Mesenchymal stem cell (in vitro differentiated cells and primary cell): ENCODE measurements around the gene CIAPIN1.
A peak's percentile ranks its signal among the peaks of the same experiment; 100 is the strongest.

ENCODE experiments used
- DNase-seq: peaks from one replicate; pipeline ENCODE4 v3.0.0-alpha.2; 2013
- H2AFZ ChIP-seq: one replicate; pipeline ENCODE4 v1.6.1; 2013; ENCODE audit warnings: low read depth, mild to moderate bottlenecking, control low read depth, inconsistent platforms, low read length, moderate library complexity
- H2AK5ac ChIP-seq: 2 replicates; pipeline ENCODE4 v1.6.1; 2013; ENCODE audit warnings: low read length, moderate library complexity, mild to moderate bottlenecking, inconsistent platforms; ENCODE audit not compliant: severe bottlenecking
- H2BK120ac ChIP-seq: one replicate; pipeline ENCODE4 v1.6.1; 2013; ENCODE audit warnings: low read depth, mild to moderate bottlenecking, inconsistent platforms, low read length, moderate library complexity
- H2BK12ac ChIP-seq, 2 experiments: one replicate each; pipeline ENCODE4 v1.6.1; 2013; ENCODE audit warnings: inconsistent platforms in 2 of 2, low read length in 2 of 2, mild to moderate bottlenecking in 2 of 2, moderate library complexity in 2 of 2, control low read depth in 1 of 2
- H2BK15ac ChIP-seq: one replicate; pipeline ENCODE4 v1.6.1; 2013; ENCODE audit warnings: mild to moderate bottlenecking, low read depth, inconsistent platforms; ENCODE audit not compliant: poor library complexity, severe bottlenecking
- H2BK5ac ChIP-seq: 2 replicates; pipeline ENCODE4 v1.6.1; 2013; ENCODE audit warnings: low read depth, mild to moderate bottlenecking, low read length, control low read depth, inconsistent platforms; ENCODE audit not compliant: poor library complexity, severe bottlenecking
- H3K14ac ChIP-seq, 2 experiments: one replicate each; pipeline ENCODE4 v1.6.1; 2013; ENCODE audit warnings: inconsistent platforms in 2 of 2, low read length in 2 of 2, control low read depth in 1 of 2, mild to moderate bottlenecking in 1 of 2, moderate library complexity in 1 of 2
- H3K18ac ChIP-seq, 2 experiments: one replicate each; pipeline ENCODE4 v1.6.1; 2013; ENCODE audit warnings: inconsistent platforms in 2 of 2, low read length in 2 of 2, control low read depth in 1 of 2, low read depth in 1 of 2, mild to moderate bottlenecking in 1 of 2
- H3K23ac ChIP-seq, 2 experiments: one replicate each; pipeline ENCODE4 v1.6.1; 2013; ENCODE audit warnings: inconsistent platforms in 2 of 2, low read length in 2 of 2, mild to moderate bottlenecking in 2 of 2, moderate library complexity in 2 of 2, control low read depth in 1 of 2
- H3K27ac ChIP-seq: 2 replicates; pipeline ENCODE4 v1.5.1; 2013; ENCODE audit warnings: mild to moderate bottlenecking, moderate library complexity, low read length, control low read depth, inconsistent platforms; ENCODE audit not compliant: poor library complexity, severe bottlenecking
- H3K27me3 ChIP-seq, 2 experiments: 2 replicates each; pipeline versions ENCODE4 v1.6.1 to v1.7.0; 2013; ENCODE audit warnings: low read length in 2 of 2, mild to moderate bottlenecking in 2 of 2, moderate library complexity in 2 of 2, control low read depth in 1 of 2, inconsistent platforms in 1 of 2; ENCODE audit not compliant: control insufficient read depth in 1 of 2, insufficient read depth in 1 of 2
- H3K36me3 ChIP-seq, 2 experiments: 2 replicates each; pipeline versions ENCODE4 v1.6.1 to v1.7.0; 2013; ENCODE audit warnings: low read length in 2 of 2, control low read depth in 1 of 2, inconsistent platforms in 1 of 2, low read depth in 1 of 2, mild to moderate bottlenecking in 1 of 2; ENCODE audit not compliant: insufficient read depth in 2 of 2, control insufficient read depth in 1 of 2
- H3K4ac ChIP-seq, 2 experiments: one replicate each; pipeline ENCODE4 v1.6.1; 2013; ENCODE audit warnings: inconsistent platforms in 2 of 2, low read length in 2 of 2, mild to moderate bottlenecking in 2 of 2, moderate library complexity in 2 of 2, control low read depth in 1 of 2, low read depth in 1 of 2
- H3K4me1 ChIP-seq: 2 replicates; pipeline ENCODE4 v1.6.1; 2013; ENCODE audit warnings: low read depth, low read length, control low read depth; ENCODE audit not compliant: control insufficient read depth, insufficient read depth
- H3K4me2 ChIP-seq: 2 replicates; pipeline ENCODE4 v1.6.1; 2013; ENCODE audit warnings: low read length, mild to moderate bottlenecking, inconsistent platforms; ENCODE audit not compliant: poor library complexity, severe bottlenecking
- H3K4me3 ChIP-seq, 2 experiments: 2 replicates each; pipeline versions ENCODE4 v1.5.1 to v1.7.0; 2013; ENCODE audit warnings: low read length in 2 of 2, mild to moderate bottlenecking in 2 of 2, control low read depth in 1 of 2, low read depth in 1 of 2; ENCODE audit not compliant: insufficient read depth in 1 of 2
- H3K79me1 ChIP-seq: replicated peaks from 2 replicates; pipeline ENCODE4 v1.6.1; 2013; ENCODE audit warnings: mild to moderate bottlenecking, control low read depth, low read length, inconsistent platforms; ENCODE audit not compliant: poor library complexity, severe bottlenecking
- H3K9ac ChIP-seq: 2 replicates; pipeline ENCODE4 v1.7.0; 2013; ENCODE audit warnings: mild to moderate bottlenecking, low read length, moderate library complexity
- H3K9me3 ChIP-seq: 2 replicates; pipeline ENCODE4 v1.7.0; 2013; ENCODE audit warnings: mild to moderate bottlenecking, low read length; ENCODE audit not compliant: control insufficient read depth
- H4K8ac ChIP-seq: one replicate; pipeline ENCODE4 v1.6.1; 2013; ENCODE audit warnings: inconsistent platforms, mild to moderate bottlenecking, low read length, moderate library complexity
- H4K91ac ChIP-seq: one replicate; pipeline ENCODE4 v1.6.1; 2013; ENCODE audit warnings: mild to moderate bottlenecking, low read length, inconsistent platforms
- WGBS: methylation state at CpG from one replicate; pipeline ENCODE4 v1.1.7; 2013; ENCODE audit warnings: mixed read lengths; 5-methylcytosine and 5-hydroxymethylcytosine counted together

The CIAPIN1 gene

GRCh38 chr16:57385083-57385482 lies 62.1 kb downstream of the CIAPIN1 start:
- no peak for DNase-seq
- Histone ChIP-seq H3K9ac (no peak overlapping the region), H3K14ac (no peak overlapping the region), H3K18ac (no peak overlapping the region), H3K27ac (no peak overlapping the region), H3K4me1 (peaks cover 23% of the 10 kb centered on the region), H3K4me3 (no peak overlapping the region), H2AFZ (no peak overlapping the region), H2BK120ac (no peak overlapping the region), H3K79me1 (peaks cover 17% of the 10 kb centered on the region), H2BK15ac (no peak overlapping the region), H3K4me2 (no peak overlapping the region), H3K36me3 (peaks cover 0 to 35% of the 10 kb centered on the region in 2 experiments), H3K27me3 (peaks cover under 1 to 25% of the 10 kb centered on the region in 2 experiments), H2BK5ac (no peak overlapping the region), H4K8ac (no peak overlapping the region), H2AK5ac (no peak overlapping the region), H4K91ac (no peak overlapping the region), H2BK12ac (no peak overlapping the region), H3K4ac (no peak overlapping the region), H3K23ac (no peak overlapping the region), H3K9me3 (no peaks in the 10 kb centered on the region)
- WGBS, result 76% methylated on average over 5 of the region's 5 CpGs

DNA sequence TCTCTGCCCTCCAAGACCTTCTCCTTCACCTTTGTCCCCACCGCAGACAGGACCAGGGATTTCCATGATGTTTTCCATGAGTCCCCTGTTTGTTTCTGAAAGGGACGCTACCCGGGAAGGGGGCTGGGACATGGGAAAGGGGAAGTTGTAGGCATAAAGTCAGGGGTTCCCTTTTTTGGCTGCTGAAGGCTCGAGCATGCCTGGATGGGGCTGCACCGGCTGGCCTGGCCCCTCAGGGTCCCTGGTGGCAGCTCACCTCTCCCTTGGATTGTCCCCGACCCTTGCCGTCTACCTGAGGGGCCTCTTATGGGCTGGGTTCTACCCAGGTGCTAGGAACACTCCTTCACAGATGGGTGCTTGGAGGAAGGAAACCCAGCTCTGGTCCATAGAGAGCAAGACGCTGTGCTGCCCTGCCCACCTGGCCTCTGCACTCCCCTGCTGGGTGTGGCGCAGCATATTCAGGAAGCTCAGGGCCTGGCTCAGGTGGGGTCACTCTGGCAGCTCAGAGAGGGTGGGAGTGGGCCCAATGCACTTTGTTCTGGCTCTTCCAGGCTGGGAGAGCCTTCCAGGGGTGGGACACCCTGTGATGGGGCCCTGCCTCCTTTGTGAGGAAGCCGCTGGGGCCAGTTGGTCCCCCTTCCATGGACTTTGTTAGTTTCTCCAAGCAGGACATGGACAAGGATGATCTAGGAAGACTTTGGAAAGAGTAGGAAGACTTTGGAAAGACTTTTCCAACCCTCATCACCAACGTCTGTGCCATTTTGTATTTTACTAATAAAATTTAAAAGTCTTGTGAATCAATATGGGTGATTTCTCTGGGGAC lies 62.7 kb downstream of the CIAPIN1 start:
- Histone ChIP-seq H2BK15ac (no peak overlapping the region), H3K4me2 (no peak overlapping the region), H3K27ac (no peak overlapping the region), H2BK5ac (no peak overlapping the region), H3K4me3 (no peak overlapping the region), H3K4me1 (peaks cover 25% of the 10 kb centered on the region), H3K9me3 (no peaks in the 10 kb centered on the region), H3K4ac (no peak overlapping the region), H3K79me1 (peaks cover 21% of the 10 kb centered on the region), H2AK5ac (peak overlapping the region; percentile 43), H3K23ac (no peak overlapping the region), H3K36me3 (peaks cover 0 to 41% of the 10 kb centered on the region in 2 experiments), H2BK12ac (peak overlapping the region in 1 of 2 experiments; percentile 5), H4K91ac (peak overlapping the region; percentile 14), H2AFZ (no peak overlapping the region), H3K14ac (no peak overlapping the region), H3K18ac (no peak overlapping the region), H4K8ac (no peak overlapping the region), H3K27me3 (peaks cover 0 to 21% of the 10 kb centered on the region in 2 experiments), H2BK120ac (no peak overlapping the region), H3K9ac (no peak overlapping the region)
- WGBS, result 91% methylated on average over 10 of the region's 11 CpGs
- DNase-seq, result no peak

- Histone ChIP-seq H4K91ac (peak overlapping the region; percentile 14), H3K9me3 (no peaks in the 10 kb centered on the region), H3K23ac (no peak overlapping the region), H2BK120ac (no peak overlapping the region), H3K4me1 (peaks cover 29% of the 10 kb centered on the region), H3K4me3 (no peak overlapping the region), H3K14ac (no peak overlapping the region), H3K36me3 (peaks cover 0 to 43% of the 10 kb centered on the region in 2 experiments), H3K9ac (no peak overlapping the region), H4K8ac (peak overlapping the region; percentile 10), H3K4me2 (no peak overlapping the region), H2BK12ac (peak overlapping the region; percentile 28 to 70), H3K27ac (no peak overlapping the region), H2AFZ (no peak overlapping the region), H3K4ac (no peak overlapping the region), H2BK15ac (peak overlapping the region; percentile 65), H3K79me1 (peaks cover 26% of the 10 kb centered on the region), H3K27me3 (peaks cover 0 to 14% of the 10 kb centered on the region in 2 experiments), H2AK5ac (peak overlapping the region; percentile 31), H3K18ac (peak overlapping the region in 1 of 2 experiments; percentile 28), H2BK5ac (no peak overlapping the region)
- peak; percentile 48 for DNase-seq
- WGBS, result 56% methylated on average over 6 of the region's 8 CpGs
Observed at GRCh38 chr16:57383276-57384247, 63.6 kb downstream of the CIAPIN1 start.
